Left renal cortex interstitium (tissue), 4 donors: Measurements from ENCODE around the gene PBX4. TPM values are rescaled to one million over a fixed set of nuclear protein-coding genes. Genes with fewer than 3 reads are reported as not detected.

Experiments
- DNase-seq, 4 donors: peaks; one replicate each; pipeline ENCODE4 v3.0.0-alpha.2; 2013; ENCODE audit warnings: low read depth in 4 of 4, low spot score in 2 of 4, missing footprints in 1 of 4
- polyA plus RNA-seq, 4 donors: library from polyadenylated mRNA; unstranded; fragments of 120-200 nt; gene quantifications; one replicate each; pipeline ENCODE4 v1.2.1, GENCODE V29; 2013; ENCODE audit not compliant: insufficient read length in 4 of 4

The PBX4 gene
- polyA plus RNA-seq, 4 donors, result 2.4 to 8.7 (median 6.2) TPM

GRCh38 chr19:19530889-19531288 lies 87.6 kb downstream of the PBX4 start:
- no peak for DNase-seq

- no peak for DNase-seq
Observed at GRCh38 chr19:19530423-19530804, 88.1 kb downstream of the PBX4 start.

- no peak for DNase-seq
Observed at GRCh38 chr19:19529783-19530422, 88.6 kb downstream of the PBX4 start.

GRCh38 chr19:19528721-19529490 lies 89.6 kb downstream of the PBX4 start, which contains the start of gene YJEFN3:
YJEFN3 (plus strand) TSS chr19:19528911; CDS start chr19:19528933, 22 bp downstream.
- no peak for DNase-seq

- DNase-seq, result no peak
Observed at GRCh38 chr19:19527674-19528625, 90.5 kb downstream of the PBX4 start.

GRCh38 chr19:19527371-19527656 lies 91.2 kb downstream of the PBX4 start:
- DNase-seq, result no peak

GRCh38 chr19:19526581-19527370 lies 91.7 kb downstream of the PBX4 start:
- DNase-seq, result no peak

GRCh38 chr19:19525611-19526380 lies 92.7 kb downstream of the PBX4 start:
- DNase-seq, result no peak

- DNase-seq, result no peak
Observed at GRCh38 chr19:19524053-19524452, 94.4 kb downstream of the PBX4 start.

- no peak for DNase-seq
Observed at GRCh38 chr19:19523177-19523576, 95.3 kb downstream of the PBX4 start.

- DNase-seq, result no peak
Observed at GRCh38 chr19:19520989-19521388, 97.5 kb downstream of the PBX4 start.

- DNase-seq, result no peak
Observed at GRCh38 chr19:19517235-19517619, 101.3 kb downstream of the PBX4 start.

- peak; percentile 89 to 94 (median 94) for DNase-seq
Observed at GRCh38 chr19:19515642-19516519, 102.6 kb downstream of the PBX4 start, which contains the start of gene NDUFA13. NDUFA13 (plus strand) TSS chr19:19516225; CDS start chr19:19516239, 14 bp downstream.

GRCh38 chr19:19514881-19515641 lies 103.4 kb downstream of the PBX4 start, which contains the start of gene TSSK6:
TSSK6 (minus strand) TSS chr19:19515548; CDS start chr19:19515427, 121 bp downstream.
- no peak for DNase-seq

GRCh38 chr19:19514215-19514657 lies 104.3 kb downstream of the PBX4 start:
- DNase-seq, result peak in 2 of 4 donors; percentile 34 to 55

- no peak for DNase-seq
Observed at GRCh38 chr19:19513682-19514081, 104.8 kb downstream of the PBX4 start.
